HEK293T (cell line): ENCODE data around the gene CHST15.

Experiments used
- BHLHE40 ChIP-seq: fragments of 450-650 bp; IDR thresholded peaks from 2 replicates; pipeline ENCODE4 v1.6.1; 2016; ENCODE audit warnings: mild to moderate bottlenecking, moderate library complexity, borderline replicate concordance
- CTBP1 ChIP-seq: fragments of 450-650 bp; IDR thresholded peaks from 2 replicates; pipeline ENCODE4 v1.6.1; 2016; ENCODE audit warnings: borderline replicate concordance
- ELF4 ChIP-seq: fragments of 450-650 bp; IDR thresholded peaks from 2 replicates; pipeline ENCODE4 v1.6.1; 2017; ENCODE audit warnings: antibody characterized with exemption
- FOXK2 ChIP-seq: fragments of 450-650 bp; IDR thresholded peaks from 2 replicates; pipeline ENCODE4 v1.6.1; 2016; ENCODE audit warnings: mild to moderate bottlenecking
- FOXM1 ChIP-seq: fragments of 450-650 bp; IDR thresholded peaks from 2 replicates; pipeline ENCODE4 v1.6.1; 2017; ENCODE audit warnings: mild to moderate bottlenecking, borderline replicate concordance
- HDGF ChIP-seq: fragments of 450-650 bp; IDR thresholded peaks from 2 replicates; pipeline ENCODE4 v1.6.1; 2017; ENCODE audit warnings: antibody characterized with exemption, borderline replicate concordance
- L3MBTL2 ChIP-seq: fragments of 450-650 bp; conservative IDR thresholded peaks from 2 replicates; pipeline ENCODE4 v1.6.1; 2016; ENCODE audit warnings: mild to moderate bottlenecking
- NFRKB ChIP-seq: fragments of 450-650 bp; IDR thresholded peaks from 2 replicates; pipeline ENCODE4 v1.6.1; 2016; ENCODE audit warnings: mild to moderate bottlenecking, moderate library complexity
- SP1 ChIP-seq: fragments of 450-650 bp; IDR thresholded peaks from 2 replicates; pipeline ENCODE4 v1.6.1; 2017
- SUZ12 ChIP-seq: fragments of 450-650 bp; IDR thresholded peaks from 2 replicates; pipeline ENCODE4 v1.6.1; 2016; ENCODE audit warnings: mild to moderate bottlenecking
- TARDBP ChIP-seq: fragments of 450-650 bp; IDR thresholded peaks from 2 replicates; pipeline ENCODE4 v1.6.1; 2016
- TF ChIP-seq, protein P1 (sequence below): fragments of 450-650 bp; IDR thresholded peaks from 2 replicates; pipeline ENCODE4 v1.6.1; 2016

DNA sequence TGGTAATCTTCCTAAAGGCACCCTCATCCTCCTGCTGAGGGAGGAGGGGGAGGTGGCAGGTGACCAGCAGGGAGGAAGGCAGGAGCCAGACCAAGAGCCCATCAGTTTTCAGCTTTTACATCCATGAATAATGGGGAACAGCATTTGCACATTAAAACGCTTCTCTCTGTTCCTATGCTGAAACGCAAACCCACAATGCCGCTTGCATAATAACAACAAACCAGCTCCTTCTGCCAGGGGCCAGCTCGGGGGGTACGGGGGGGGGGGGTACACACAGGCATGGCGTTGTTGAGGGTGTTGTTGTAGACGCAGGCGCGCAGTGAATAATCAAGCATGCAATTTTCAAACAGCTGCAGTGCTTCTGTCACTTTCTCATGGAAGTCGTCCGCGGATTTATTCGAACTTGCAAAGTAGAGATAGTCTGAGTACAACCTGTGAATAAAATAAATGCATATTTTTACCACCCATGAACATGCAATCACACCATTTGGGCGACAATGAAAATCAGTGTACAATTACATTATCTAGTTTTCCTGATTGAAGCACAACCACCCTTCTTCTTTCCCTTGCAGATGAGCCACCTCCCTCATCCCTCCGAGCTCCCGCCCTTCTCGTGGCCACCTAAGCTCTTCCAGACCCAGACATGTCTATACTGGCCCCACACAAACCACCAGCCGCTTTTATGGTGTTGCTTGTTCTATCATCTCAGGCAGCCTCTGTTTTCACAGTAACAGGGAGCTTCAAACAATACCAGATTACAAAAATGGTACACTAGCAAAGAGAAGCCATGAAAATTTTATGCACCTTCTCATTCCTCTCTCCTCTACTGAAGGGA lies 72.2 kb downstream of the CHST15 start:
- TF ChIP-seq CTBP1 (no peak), BHLHE40 (no peak), HDGF (no peak), FOXM1 (no peak), FOXK2 (no peak), ELF4 (no peak), SP1 (no peak), SUZ12 (no peak), L3MBTL2 (no peak), NFRKB (no peak), TARDBP (no peak)
- TF ChIP-seq, protein P1, sequence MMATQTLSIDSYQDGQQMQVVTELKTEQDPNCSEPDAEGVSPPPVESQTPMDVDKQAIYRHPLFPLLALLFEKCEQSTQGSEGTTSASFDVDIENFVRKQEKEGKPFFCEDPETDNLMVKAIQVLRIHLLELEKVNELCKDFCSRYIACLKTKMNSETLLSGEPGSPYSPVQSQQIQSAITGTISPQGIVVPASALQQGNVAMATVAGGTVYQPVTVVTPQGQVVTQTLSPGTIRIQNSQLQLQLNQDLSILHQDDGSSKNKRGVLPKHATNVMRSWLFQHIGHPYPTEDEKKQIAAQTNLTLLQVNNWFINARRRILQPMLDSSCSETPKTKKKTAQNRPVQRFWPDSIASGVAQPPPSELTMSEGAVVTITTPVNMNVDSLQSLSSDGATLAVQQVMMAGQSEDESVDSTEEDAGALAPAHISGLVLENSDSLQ, result no peak
